ENCODE results near the gene ZNF384. TPM values are rescaled to one million over a fixed set of nuclear protein-coding genes. Genes with fewer than 3 reads are reported as not detected.

ZNF384 gene
- total RNA-seq, 1 experiment from 2014 or later: 68.5 TPM

GRCh38 chr12:6638305-6638704 lies 50.9 kb downstream of the ZNF384 start:
- CTCF ChIA-PET: no interaction called here

GRCh38 chr12:6635856-6636531 lies 53.2 kb downstream of the ZNF384 start, which contains the start of gene LPAR5:
Gene LPAR5, minus strand, starts transcription at chr12:6635959. Its CDS starts 14,711 bp downstream, at chr12:6621248.
- DNase-seq: peak; percentile 70
- CTCF ChIA-PET: interaction anchor here (0.6 to 1.0 kb wide), 4 partner anchors 8 to 82 kb away, joined by 3 to 5 read pairs (median 4); no protein-coding TSS in a partner anchor
- H3K36me3 Mint-ChIP-seq (ENCODE audit: insufficient read depth, unreplicated experiment): peaks cover 5% of the 10 kb centered on the region
- H3K27ac Mint-ChIP-seq (ENCODE audit: unreplicated experiment): peak within 1 kb of the TSS; percentile 42
- peaks cover 17% of the 10 kb centered on the region for H3K4me1 Mint-ChIP-seq (ENCODE audit: low read depth, unreplicated experiment)
- no peak for TF ChIP-seq CTCF (IDR thresholded peaks at IDR 0.05; ENCODE audit: unreplicated experiment)
- peak within 1 kb of the TSS; percentile 76 for H3K4me3 Mint-ChIP-seq (ENCODE audit: low read depth, unreplicated experiment)
- peaks cover 8% of the 10 kb centered on the region for H3K27me3 Mint-ChIP-seq (ENCODE audit: unreplicated experiment)
- H3K9me3 Mint-ChIP-seq (ENCODE audit: low read depth, unreplicated experiment): no peaks in the 10 kb centered on the region
- no TSS peak for BruUV-seq (replicated peaks)
- intact Hi-C loops (cut with micrococcal nuclease; ENCODE audit: unreplicated experiment): no loop called here

More at GRCh38 chr12:6638305-6638704, 50.9 kb downstream of the ZNF384 start:
- Mint-ChIP-seq H3K27me3 (ENCODE audit: unreplicated experiment) (peaks cover 29% of the 10 kb centered on the region), H3K9me3 (ENCODE audit: low read depth, unreplicated experiment) (peaks cover 2% of the 10 kb centered on the region), H3K36me3 (ENCODE audit: insufficient read depth, unreplicated experiment) (peaks cover 5% of the 10 kb centered on the region), H3K27ac (ENCODE audit: unreplicated experiment) (no peak overlapping the region), H3K4me3 (ENCODE audit: low read depth, unreplicated experiment) (no peak overlapping the region), H3K4me1 (ENCODE audit: low read depth, unreplicated experiment) (peaks cover 17% of the 10 kb centered on the region)
- intact Hi-C loops (cut with micrococcal nuclease; ENCODE audit: unreplicated experiment): no loop called here
- no peak for DNase-seq
- no peak for TF ChIP-seq CTCF (IDR thresholded peaks at IDR 0.05; ENCODE audit: unreplicated experiment)
- BruUV-seq (replicated peaks): no TSS peak

GRCh38 chr12:6635375-6635855 lies 53.8 kb downstream of the ZNF384 start:
- no peak for TF ChIP-seq CTCF (IDR thresholded peaks at IDR 0.05; ENCODE audit: unreplicated experiment)
- peaks cover 5% of the 10 kb centered on the region for H3K36me3 Mint-ChIP-seq (ENCODE audit: insufficient read depth, unreplicated experiment)
- peak overlapping the region; percentile 76 for H3K4me3 Mint-ChIP-seq (ENCODE audit: low read depth, unreplicated experiment)
- peaks cover 2% of the 10 kb centered on the region for H3K27me3 Mint-ChIP-seq (ENCODE audit: unreplicated experiment)
- H3K27ac Mint-ChIP-seq (ENCODE audit: unreplicated experiment): peak overlapping the region; percentile 42
- BruUV-seq (replicated peaks): TSS peak; percentile 88
- DNase-seq: no peak
- no peaks in the 10 kb centered on the region for H3K9me3 Mint-ChIP-seq (ENCODE audit: low read depth, unreplicated experiment)
- H3K4me1 Mint-ChIP-seq (ENCODE audit: low read depth, unreplicated experiment): peaks cover 17% of the 10 kb centered on the region
- intact Hi-C loops (cut with micrococcal nuclease; ENCODE audit: unreplicated experiment): no loop called here
- CTCF ChIA-PET: interaction anchor here (0.6 to 1.0 kb wide), 3 partner anchors 22 to 82 kb away, joined by 4 to 5 read pairs (median 4); no protein-coding TSS in a partner anchor

GRCh38 chr12:6632026-6632983 lies 56.9 kb downstream of the ZNF384 start:
- no peaks in the 10 kb centered on the region for H3K27me3 Mint-ChIP-seq (ENCODE audit: unreplicated experiment)
- no TSS peak for BruUV-seq (replicated peaks)
- H3K36me3 Mint-ChIP-seq (ENCODE audit: insufficient read depth, unreplicated experiment): peaks cover 5% of the 10 kb centered on the region
- no peak overlapping the region for H3K4me3 Mint-ChIP-seq (ENCODE audit: low read depth, unreplicated experiment)
- H3K27ac Mint-ChIP-seq (ENCODE audit: unreplicated experiment): no peak overlapping the region
- CTCF ChIA-PET: no interaction called here
- no peak for DNase-seq
- TF ChIP-seq CTCF (IDR thresholded peaks at IDR 0.05; ENCODE audit: unreplicated experiment): no peak
- H3K4me1 Mint-ChIP-seq (ENCODE audit: low read depth, unreplicated experiment): peaks cover 17% of the 10 kb centered on the region
- intact Hi-C loops (cut with micrococcal nuclease; ENCODE audit: unreplicated experiment): no loop called here
- no peaks in the 10 kb centered on the region for H3K9me3 Mint-ChIP-seq (ENCODE audit: low read depth, unreplicated experiment)

Measured in Calu3 (cell line).